ENCODE results near the gene ZNF77.
"Not testable (repeated sequence)": the region's sequence is repeated elsewhere in the genome, so short reads cannot be mapped to it uniquely, and the experiment has no call there.

ZNF77 gene

DNA sequence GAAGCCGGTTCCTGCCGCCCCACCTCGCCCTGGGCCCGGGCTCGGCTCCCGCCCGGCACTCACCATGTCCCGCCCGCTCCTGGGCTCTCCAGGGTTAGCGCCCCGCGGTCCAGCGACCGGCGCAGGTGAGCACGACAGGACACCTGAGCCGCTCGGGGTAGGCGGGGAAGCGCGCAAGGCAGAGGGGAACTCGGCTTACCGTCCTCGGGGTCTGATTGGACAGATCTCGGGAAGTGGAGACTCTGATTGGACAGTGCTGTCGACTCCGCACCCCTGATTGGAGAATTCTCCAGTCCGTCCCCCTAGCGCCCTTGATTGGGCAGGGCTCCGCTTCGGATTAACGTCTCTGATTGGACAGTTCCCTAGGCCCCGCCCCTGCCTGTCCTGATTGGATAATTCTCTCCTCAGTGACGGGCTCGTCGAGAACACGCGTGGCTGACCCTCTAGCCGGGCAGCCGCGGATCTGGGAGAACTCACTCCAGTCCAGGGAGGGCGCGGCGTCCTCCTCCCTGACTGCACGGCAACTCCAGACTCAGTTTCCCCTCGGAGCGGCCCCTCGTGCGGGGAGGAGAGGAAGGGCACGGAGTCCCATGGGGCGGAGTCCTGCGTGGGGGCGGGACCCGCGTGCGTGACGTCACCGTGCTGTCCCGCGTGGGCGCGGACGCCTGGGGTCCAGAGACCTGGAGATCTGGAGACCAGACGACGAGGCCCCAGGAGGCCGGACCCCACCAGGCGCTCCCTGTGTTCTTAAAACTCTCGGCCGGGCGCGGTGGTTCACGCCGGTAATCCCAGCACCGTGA lies at the start of gene ZNF77:
ZNF77 (minus strand) TSS at position 197 of the 800 bp plus-strand sequence; CDS start at position 66, 131 bp downstream.
- Mint-ChIP-seq H3K9me3 (no peaks in the 10 kb centered on the region), H3K27me3 (ENCODE audit: low read depth) (no peaks in the 10 kb centered on the region), H3K4me3 (peak within 1 kb of the TSS; percentile 97 to 99 (median 98)), H3K4me1 (peaks cover 23% of the 10 kb centered on the region), H3K27ac (peak within 1 kb of the TSS; percentile 88 to 99 (median 93)), H3K36me3 (ENCODE audit: low read depth) (peaks cover 11% of the 10 kb centered on the region)
- TF ChIP-seq, protein P1, sequence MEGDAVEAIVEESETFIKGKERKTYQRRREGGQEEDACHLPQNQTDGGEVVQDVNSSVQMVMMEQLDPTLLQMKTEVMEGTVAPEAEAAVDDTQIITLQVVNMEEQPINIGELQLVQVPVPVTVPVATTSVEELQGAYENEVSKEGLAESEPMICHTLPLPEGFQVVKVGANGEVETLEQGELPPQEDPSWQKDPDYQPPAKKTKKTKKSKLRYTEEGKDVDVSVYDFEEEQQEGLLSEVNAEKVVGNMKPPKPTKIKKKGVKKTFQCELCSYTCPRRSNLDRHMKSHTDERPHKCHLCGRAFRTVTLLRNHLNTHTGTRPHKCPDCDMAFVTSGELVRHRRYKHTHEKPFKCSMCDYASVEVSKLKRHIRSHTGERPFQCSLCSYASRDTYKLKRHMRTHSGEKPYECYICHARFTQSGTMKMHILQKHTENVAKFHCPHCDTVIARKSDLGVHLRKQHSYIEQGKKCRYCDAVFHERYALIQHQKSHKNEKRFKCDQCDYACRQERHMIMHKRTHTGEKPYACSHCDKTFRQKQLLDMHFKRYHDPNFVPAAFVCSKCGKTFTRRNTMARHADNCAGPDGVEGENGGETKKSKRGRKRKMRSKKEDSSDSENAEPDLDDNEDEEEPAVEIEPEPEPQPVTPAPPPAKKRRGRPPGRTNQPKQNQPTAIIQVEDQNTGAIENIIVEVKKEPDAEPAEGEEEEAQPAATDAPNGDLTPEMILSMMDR (IDR thresholded peaks at IDR 0.05; ENCODE audit: unreplicated experiment in 3 of 3), result no peak

DNA sequence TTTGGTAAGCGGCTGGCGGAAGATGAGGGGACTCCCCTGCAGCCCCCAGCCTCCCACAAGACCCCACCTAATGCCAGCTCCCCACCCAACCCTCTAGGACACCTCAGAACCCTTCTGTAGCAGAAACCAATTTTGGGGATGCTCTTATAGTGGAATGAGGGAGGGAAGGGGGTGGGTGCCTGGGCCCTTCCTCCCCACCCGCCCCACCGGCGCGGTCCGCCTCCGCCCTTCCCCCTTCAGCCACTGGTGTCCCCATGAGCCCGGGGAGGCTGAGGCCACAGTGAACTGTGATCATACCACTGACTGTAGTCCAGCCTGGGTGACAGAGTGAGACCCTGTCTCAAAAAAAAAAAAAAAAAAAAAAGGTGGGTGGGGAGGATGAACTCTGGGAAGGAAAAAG lies 48.8 kb upstream of the ZNF77 start:
- H3K27me3 Mint-ChIP-seq (ENCODE audit: low read depth), result peaks cover 21% of the 10 kb centered on the region
- TF ChIP-seq, protein P1 (IDR thresholded peaks at IDR 0.05; ENCODE audit: unreplicated experiment in 3 of 3), result no peak
- H3K4me1 Mint-ChIP-seq, result no peaks in the 10 kb centered on the region

DNA sequence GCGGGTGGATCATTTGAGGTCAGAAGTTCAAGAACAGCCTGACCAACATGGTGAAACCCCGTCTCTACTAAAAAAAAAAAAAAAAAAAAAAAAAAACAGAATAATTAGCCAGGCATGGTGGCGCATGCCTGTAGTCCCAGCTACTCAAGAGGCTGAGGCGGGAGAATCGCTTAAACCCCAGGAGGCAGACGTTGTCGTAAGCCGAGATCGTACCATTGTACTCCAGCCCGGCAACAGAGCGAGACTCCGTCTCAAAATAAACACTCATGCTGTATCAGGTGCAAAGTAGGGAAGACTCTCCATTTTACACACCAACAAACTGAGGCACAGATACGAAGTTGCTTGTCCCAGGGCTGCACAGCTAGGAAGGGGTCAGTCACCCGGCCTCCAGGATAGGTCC lies 48.2 kb upstream of the ZNF77 start:
- TF ChIP-seq, protein P1 (IDR thresholded peaks at IDR 0.05; ENCODE audit: unreplicated experiment in 3 of 3), result no peak
- Mint-ChIP-seq H3K36me3 (ENCODE audit: low read depth) (peaks cover 10% of the 10 kb centered on the region), H3K4me3 (no peak overlapping the region), H3K27ac (no peak overlapping the region), H3K9me3 (no peaks in the 10 kb centered on the region), H3K4me1 (no peaks in the 10 kb centered on the region), H3K27me3 (ENCODE audit: low read depth) (peaks cover 21% of the 10 kb centered on the region)

More for the DNA sequence above, 48.8 kb upstream of the ZNF77 start:
- Mint-ChIP-seq H3K36me3 (ENCODE audit: low read depth) (peaks cover 12% of the 10 kb centered on the region), H3K9me3 (no peaks in the 10 kb centered on the region), H3K27ac (no peak overlapping the region), H3K4me3 (no peak overlapping the region)

DNA sequence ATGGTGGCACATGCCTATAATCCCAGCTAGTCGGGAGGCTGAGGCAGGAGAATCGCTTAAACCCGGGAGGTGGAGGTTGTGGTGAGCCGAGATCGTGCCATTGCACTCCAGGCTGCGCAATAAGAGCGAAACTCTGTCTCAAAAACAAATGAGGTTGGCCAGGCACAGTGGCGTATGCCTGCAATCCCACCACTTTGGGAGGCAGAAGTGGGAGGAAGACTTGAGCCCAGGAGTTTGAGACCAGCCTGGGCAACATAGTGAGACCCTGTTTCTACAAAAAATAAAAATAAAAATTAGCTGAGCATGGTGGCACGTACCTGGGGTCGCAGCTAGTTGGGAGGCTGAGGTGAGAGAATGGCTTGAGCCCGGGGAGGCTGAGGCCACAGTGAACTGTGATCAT lies 47.6 kb upstream of the ZNF77 start:
- H3K4me1 Mint-ChIP-seq; H3K9me3 Mint-ChIP-seq; H3K27ac Mint-ChIP-seq; H3K36me3 Mint-ChIP-seq (ENCODE audit: low read depth); H3K4me3 Mint-ChIP-seq: not testable (repeated sequence)
- peaks cover 21% of the 10 kb centered on the region for H3K27me3 Mint-ChIP-seq (ENCODE audit: low read depth)

DNA sequence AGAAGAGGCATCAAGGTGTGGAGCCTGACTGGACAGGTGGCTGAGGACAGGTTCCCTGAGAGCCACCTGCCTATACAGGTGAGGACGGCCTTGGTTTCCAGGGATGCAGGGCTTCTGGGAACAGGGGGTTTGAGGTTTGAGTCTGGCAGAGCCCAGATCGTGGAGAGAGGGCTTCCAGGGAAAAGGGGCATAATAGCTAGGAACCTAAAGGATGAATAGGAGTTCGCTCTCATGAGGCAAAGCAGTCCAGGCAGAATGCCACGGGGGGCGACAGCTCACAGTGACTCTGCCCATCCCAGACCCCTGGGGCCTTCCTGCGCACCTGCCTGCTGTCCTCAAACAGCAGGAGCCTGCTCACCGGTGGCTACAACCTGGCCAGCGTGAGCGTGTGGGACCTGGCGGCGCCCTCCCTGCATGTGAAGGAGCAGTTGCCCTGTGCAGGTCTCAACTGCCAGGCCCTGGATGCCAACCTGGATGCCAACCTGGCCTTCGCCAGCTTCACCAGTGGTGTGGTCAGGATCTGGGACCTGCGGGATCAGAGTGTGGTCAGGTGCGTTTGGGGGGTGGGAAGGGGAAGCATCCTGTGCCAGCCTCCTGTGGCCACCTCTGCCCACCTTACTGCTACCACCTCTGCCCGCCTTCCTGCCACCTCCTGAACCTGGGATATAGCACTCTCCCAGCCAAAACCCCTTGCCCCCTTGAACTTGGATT lies 44.6 kb upstream of the ZNF77 start:
- Mint-ChIP-seq H3K4me1 (peaks cover 9% of the 10 kb centered on the region), H3K9me3 (no peaks in the 10 kb centered on the region), H3K27me3 (ENCODE audit: low read depth) (peaks cover 11% of the 10 kb centered on the region), H3K36me3 (ENCODE audit: low read depth) (no peaks in the 10 kb centered on the region), H3K4me3 (no peak overlapping the region), H3K27ac (no peak overlapping the region)
- TF ChIP-seq, protein P1 (IDR thresholded peaks at IDR 0.05; ENCODE audit: unreplicated experiment in 3 of 3), result no peak

DNA sequence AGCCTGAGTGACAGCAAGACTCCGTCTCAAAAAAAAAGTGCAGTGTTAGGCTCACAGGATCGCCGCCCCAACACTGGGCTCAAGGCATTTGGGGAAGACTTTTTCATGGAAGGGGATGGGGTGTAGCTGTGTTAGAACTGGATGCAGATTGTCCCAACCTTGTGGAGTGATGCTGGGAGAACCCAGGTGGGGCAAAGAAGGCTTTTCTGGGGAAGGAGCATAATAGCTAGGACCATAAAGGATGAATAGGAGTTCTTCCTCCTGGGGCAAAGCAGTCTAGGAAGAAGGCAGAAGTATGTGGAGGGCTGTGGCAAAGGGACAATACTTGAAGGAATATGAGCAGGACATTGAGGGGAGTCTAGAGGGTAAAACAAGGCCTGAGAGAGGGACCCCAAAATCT lies 43.8 kb upstream of the ZNF77 start:
- no peaks in the 10 kb centered on the region for H3K36me3 Mint-ChIP-seq (ENCODE audit: low read depth)
- H3K4me1 Mint-ChIP-seq, result peaks cover 12% of the 10 kb centered on the region
- H3K27me3 Mint-ChIP-seq (ENCODE audit: low read depth), result peaks cover 12% of the 10 kb centered on the region
- no peaks in the 10 kb centered on the region for H3K9me3 Mint-ChIP-seq
- no peak overlapping the region for H3K27ac Mint-ChIP-seq
- no peak overlapping the region for H3K4me3 Mint-ChIP-seq
- TF ChIP-seq, protein P1 (IDR thresholded peaks at IDR 0.05; ENCODE audit: unreplicated experiment in 3 of 3), result no peak
